ENCODE data around the gene LAG3. TPM values are rescaled to one million over a fixed set of nuclear protein-coding genes. Genes with fewer than 3 reads are reported as not detected.

Gene LAG3
- total RNA-seq, 4 donors from 2014 or later: not detected

DNA sequence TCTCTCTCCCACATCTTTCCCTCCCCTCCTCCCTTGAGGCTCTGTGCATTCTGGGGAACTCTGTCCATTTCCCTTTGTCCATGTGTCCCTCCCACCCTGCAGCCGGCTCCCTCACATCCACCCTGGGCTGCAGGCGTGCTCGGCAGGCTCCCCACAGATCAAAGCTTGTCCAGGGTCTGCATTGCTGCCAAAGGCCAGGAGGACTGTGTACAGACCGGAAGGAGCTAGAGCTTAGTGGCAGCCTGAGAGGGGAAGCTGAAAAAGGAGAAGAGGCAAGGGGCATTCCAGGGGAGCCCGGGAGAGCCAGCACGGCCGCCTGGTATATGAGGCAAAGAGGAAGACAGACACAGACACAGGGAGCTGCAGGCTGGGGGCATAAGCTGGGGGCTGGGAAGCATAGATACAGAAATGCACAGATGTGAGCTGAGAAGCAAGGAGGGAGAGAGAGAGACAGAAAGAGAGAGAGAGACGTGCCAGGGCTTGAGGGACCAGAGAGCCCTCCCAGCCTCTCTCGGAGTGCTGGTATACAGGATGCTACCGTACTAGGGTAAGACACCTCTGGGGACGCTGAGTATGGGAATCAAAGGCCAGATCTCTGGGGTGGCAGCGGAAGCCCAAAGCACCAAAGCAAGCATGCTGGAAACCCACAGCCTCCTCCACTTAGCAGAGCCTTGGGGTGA is 20.3 kb downstream of the LAG3 start:
- Histone ChIP-seq H3K9me3 (no peaks in the 10 kb centered on the region), H3K27me3 (peaks cover 0 to 3% (median 0%) of the 10 kb centered on the region in 3 donors), H3K27ac (no peak overlapping the region), H3K36me3 (no peaks in the 10 kb centered on the region), H3K4me3 (no peak overlapping the region), H3K4me1 (no peaks in the 10 kb centered on the region)
- peak; percentile 25 for DNase-seq
- peak in 1 of 2 donors; percentile 51 for ATAC-seq
- intact Hi-C loops (cut with DNase I; ENCODE audit: low total_unique reads) (no loop called here), in situ Hi-C loops (cut with MboI; ENCODE audit: low sequenced_read_pairs in 4 of 4) (no loop called here)
- TF ChIP-seq POLR2A (IDR thresholded peaks at IDR 0.05): no peak
- TF ChIP-seq, protein P1, sequence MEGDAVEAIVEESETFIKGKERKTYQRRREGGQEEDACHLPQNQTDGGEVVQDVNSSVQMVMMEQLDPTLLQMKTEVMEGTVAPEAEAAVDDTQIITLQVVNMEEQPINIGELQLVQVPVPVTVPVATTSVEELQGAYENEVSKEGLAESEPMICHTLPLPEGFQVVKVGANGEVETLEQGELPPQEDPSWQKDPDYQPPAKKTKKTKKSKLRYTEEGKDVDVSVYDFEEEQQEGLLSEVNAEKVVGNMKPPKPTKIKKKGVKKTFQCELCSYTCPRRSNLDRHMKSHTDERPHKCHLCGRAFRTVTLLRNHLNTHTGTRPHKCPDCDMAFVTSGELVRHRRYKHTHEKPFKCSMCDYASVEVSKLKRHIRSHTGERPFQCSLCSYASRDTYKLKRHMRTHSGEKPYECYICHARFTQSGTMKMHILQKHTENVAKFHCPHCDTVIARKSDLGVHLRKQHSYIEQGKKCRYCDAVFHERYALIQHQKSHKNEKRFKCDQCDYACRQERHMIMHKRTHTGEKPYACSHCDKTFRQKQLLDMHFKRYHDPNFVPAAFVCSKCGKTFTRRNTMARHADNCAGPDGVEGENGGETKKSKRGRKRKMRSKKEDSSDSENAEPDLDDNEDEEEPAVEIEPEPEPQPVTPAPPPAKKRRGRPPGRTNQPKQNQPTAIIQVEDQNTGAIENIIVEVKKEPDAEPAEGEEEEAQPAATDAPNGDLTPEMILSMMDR (IDR thresholded peaks at IDR 0.05 in 4 of 5, conservative IDR thresholded peaks at IDR 0.05 in 1 of 5): no peak

DNA sequence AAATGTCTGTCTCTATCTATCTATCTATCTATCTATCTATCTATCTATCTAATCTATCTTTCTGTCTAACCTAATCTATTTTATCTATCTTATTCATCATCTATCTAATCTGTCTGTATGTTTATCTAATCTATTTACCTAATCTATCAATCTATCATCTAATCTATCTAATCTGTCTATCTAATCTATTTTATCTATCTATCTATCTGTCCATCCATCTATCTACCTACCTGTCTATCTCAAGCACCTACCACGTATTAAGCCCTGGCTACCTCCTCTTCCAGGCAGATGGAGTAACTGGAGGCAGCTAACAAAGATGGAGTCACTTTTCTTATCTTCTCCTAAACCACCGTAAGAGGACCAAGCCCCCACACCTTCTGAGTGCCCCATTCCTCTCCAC is 22.8 kb downstream of the LAG3 start:
- in situ Hi-C loops (cut with MboI; ENCODE audit: low sequenced_read_pairs in 4 of 4): no loop called here
- intact Hi-C loops (cut with DNase I; ENCODE audit: low total_unique reads): no loop called here
- Histone ChIP-seq H3K36me3 (no peaks in the 10 kb centered on the region), H3K4me3 (no peak overlapping the region), H3K9me3 (no peaks in the 10 kb centered on the region), H3K27ac (no peak overlapping the region), H3K27me3 (peaks cover 0 to 3% (median 0%) of the 10 kb centered on the region in 3 donors), H3K4me1 (no peaks in the 10 kb centered on the region)
- no peak for DNase-seq
- TF ChIP-seq, protein P1 (IDR thresholded peaks at IDR 0.05 in 4 of 5, conservative IDR thresholded peaks at IDR 0.05 in 1 of 5): no peak
- TF ChIP-seq POLR2A (IDR thresholded peaks at IDR 0.05): no peak
- no peak for ATAC-seq

DNA sequence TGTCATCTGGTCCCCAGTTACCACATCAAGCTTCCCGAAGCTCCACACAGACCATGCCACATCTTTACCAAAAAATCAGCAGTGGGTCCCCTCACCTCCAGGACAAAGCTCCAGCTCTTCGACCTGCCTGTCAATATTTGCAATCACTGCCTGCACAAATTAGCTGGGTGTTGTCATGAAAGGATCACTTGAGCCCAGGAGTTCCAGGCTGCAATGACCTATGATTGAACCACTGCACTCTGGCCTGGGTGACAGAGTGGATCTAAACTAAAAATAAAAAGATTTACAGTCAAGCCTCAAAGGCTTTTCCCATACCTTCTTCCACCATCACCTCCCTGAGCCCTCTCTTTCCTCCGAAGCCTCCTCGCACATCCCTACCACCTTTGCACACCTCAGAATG is 24.3 kb downstream of the LAG3 start:
- Histone ChIP-seq H3K27ac (no peak overlapping the region), H3K4me1 (no peaks in the 10 kb centered on the region), H3K27me3 (peaks cover 0 to 3% (median 0%) of the 10 kb centered on the region in 3 donors), H3K9me3 (no peaks in the 10 kb centered on the region), H3K4me3 (no peak overlapping the region), H3K36me3 (no peaks in the 10 kb centered on the region)
- intact Hi-C loops (cut with DNase I; ENCODE audit: low total_unique reads): no loop called here
- TF ChIP-seq, protein P1 (IDR thresholded peaks at IDR 0.05 in 4 of 5, conservative IDR thresholded peaks at IDR 0.05 in 1 of 5): no peak
- no peak for TF ChIP-seq POLR2A (IDR thresholded peaks at IDR 0.05)
- ATAC-seq (no peak), DNase-seq (no peak)
- in situ Hi-C loops (cut with MboI; ENCODE audit: low sequenced_read_pairs in 4 of 4): no loop called here

DNA sequence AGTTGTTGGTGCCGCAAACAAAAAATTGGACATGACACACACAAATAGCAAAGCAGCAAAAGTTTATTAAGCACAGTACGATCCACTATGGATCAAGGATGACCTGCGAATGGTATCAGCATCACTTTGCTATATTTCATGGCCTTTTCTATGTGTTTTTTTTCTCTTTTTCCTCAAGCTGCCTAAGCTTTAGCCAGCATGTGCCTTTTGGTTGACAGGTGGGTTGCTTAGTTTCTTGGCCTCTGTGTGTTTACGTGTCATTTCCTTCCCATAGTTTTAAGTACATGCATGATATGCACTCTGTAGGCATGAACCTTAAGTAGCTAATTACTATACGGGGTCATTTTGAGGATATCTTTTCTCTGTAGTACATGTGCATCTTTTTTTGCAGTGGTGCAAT is 26.8 kb downstream of the LAG3 start:
- Histone ChIP-seq H3K4me1 (no peaks in the 10 kb centered on the region), H3K4me3 (no peak overlapping the region), H3K27ac (no peak overlapping the region), H3K36me3 (no peaks in the 10 kb centered on the region), H3K9me3 (no peaks in the 10 kb centered on the region), H3K27me3 (peaks cover 0 to 3% (median 0%) of the 10 kb centered on the region in 3 donors)
- in situ Hi-C loops (cut with MboI; ENCODE audit: low sequenced_read_pairs in 4 of 4): no loop called here
- intact Hi-C loops (cut with DNase I; ENCODE audit: low total_unique reads): no loop called here
- ATAC-seq (no peak), DNase-seq (no peak)
- TF ChIP-seq POLR2A (IDR thresholded peaks at IDR 0.05): no peak
- TF ChIP-seq, protein P1 (IDR thresholded peaks at IDR 0.05 in 4 of 5, conservative IDR thresholded peaks at IDR 0.05 in 1 of 5): no peak

DNA sequence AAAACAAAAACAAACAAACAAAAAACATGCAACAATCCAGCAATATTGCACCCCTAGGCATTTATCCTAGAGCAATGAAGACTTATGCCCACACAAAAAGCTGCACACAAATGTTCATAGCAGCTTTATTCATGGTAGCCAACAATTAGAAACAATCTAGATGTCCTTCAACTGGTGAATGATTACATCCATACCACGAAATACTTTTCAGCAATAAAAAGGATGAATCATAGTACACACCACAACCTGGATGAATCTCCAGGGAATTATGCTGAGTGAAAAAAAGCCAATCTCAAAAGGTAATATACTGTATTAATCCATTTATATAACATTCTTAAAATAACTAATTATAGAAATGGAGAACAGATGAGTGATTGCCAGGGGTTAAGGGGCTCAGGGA is 34.9 kb downstream of the LAG3 start:
- Histone ChIP-seq H3K4me3 (no peak overlapping the region), H3K4me1 (no peaks in the 10 kb centered on the region), H3K36me3 (no peaks in the 10 kb centered on the region), H3K27ac (no peak overlapping the region), H3K27me3 (no peaks in the 10 kb centered on the region), H3K9me3 (no peaks in the 10 kb centered on the region)
- DNase-seq (no peak), ATAC-seq (no peak)
- TF ChIP-seq, protein P1 (IDR thresholded peaks at IDR 0.05 in 4 of 5, conservative IDR thresholded peaks at IDR 0.05 in 1 of 5): no peak
- TF ChIP-seq POLR2A (IDR thresholded peaks at IDR 0.05): no peak
- intact Hi-C loops (cut with DNase I; ENCODE audit: low total_unique reads) (no loop called here), in situ Hi-C loops (cut with MboI; ENCODE audit: low sequenced_read_pairs in 4 of 4) (no loop called here)
